K562 (cell line): ENCODE data around the gene ADPRHL1. TPM values are rescaled to one million over a fixed set of nuclear protein-coding genes. Genes with fewer than 3 reads are reported as not detected.

Source experiments
- CAMTA2 ChIP-seq: fragments of 250-450 bp; sonication (Bioruptor Pico); conservative IDR thresholded peaks from 2 replicates; pipeline ENCODE4 v1.5.1; 2022
- HNRNPLL ChIP-seq: fragments of 200-400 bp; formaldehyde crosslinking; IDR thresholded peaks from 2 replicates; pipeline ENCODE4 v1.6.1; 2017; ENCODE audit warnings: low read length, low read depth, mild to moderate bottlenecking; ENCODE audit not compliant: poor library complexity, severe bottlenecking
- HNRNPUL1 ChIP-seq: fragments of 200-400 bp; formaldehyde crosslinking; IDR thresholded peaks from 2 replicates; pipeline ENCODE4 v1.6.1; 2017; ENCODE audit warnings: low read length
- MBD2 ChIP-seq: sonication (generic); IDR thresholded peaks from 2 replicates; pipeline ENCODE4 v1.6.1; 2016; ENCODE audit warnings: low read depth, borderline replicate concordance
- RAD21 ChIP-seq, 2 experiments: fragments of 250-450 bp in 1 of 2; fragments of 450-650 bp in 1 of 2; sonication (Bioruptor Pico) in 1 of 2; formaldehyde crosslinking in 1 of 2; IDR thresholded peaks in 1 of 2; conservative IDR thresholded peaks in 1 of 2; 2 replicates each; pipeline versions ENCODE4 v1.4.0 to v1.8.0; 2020 to 2022; ENCODE audit warnings: mild to moderate bottlenecking in 2 of 2, moderate library complexity in 1 of 2
- RCOR1 ChIP-seq, 2 experiments: IDR thresholded peaks; 2 replicates each; pipeline ENCODE4 v1.6.1; 2012; ENCODE audit warnings: low read depth in 2 of 2, low read length in 2 of 2, borderline replicate concordance in 1 of 2, improper control_type of control experiment in 1 of 2
- RFX7 ChIP-seq: fragments of 250-450 bp; sonication (Bioruptor Pico); IDR thresholded peaks from 2 replicates; pipeline ENCODE4 v1.5.1; 2021; ENCODE audit warnings: mild to moderate bottlenecking
- TEAD2 ChIP-seq: fragments of 450-650 bp; IDR thresholded peaks from 2 replicates; pipeline ENCODE4 v1.6.1; 2016; ENCODE audit warnings: missing genetic modification characterization, control low read depth, missing compliant biosample characterization
- ZBTB1 ChIP-seq: sonication (generic); formaldehyde crosslinking; IDR thresholded peaks from 2 replicates; pipeline ENCODE4 v1.8.1; 2023; ENCODE audit warnings: missing genetic modification reagents, low read depth, mild to moderate bottlenecking, borderline replicate concordance
- ZNF717 ChIP-seq: fragments of 250-450 bp; sonication (Bioruptor Pico); IDR thresholded peaks from 2 replicates; pipeline ENCODE4 v1.5.0; 2021
- polyA plus RNA-seq, 8 experiments: library from polyadenylated mRNA; depleted of rRNA in 4 of 8; stranded (reverse) in 5 of 8; unstranded in 3 of 8; fragments of >200 nt; fragmentation: Nextera tagmentation in 2 of 8; fragmentation: Illumina TruSeq in 1 of 8; extraction: Ambion mirVana in 2 of 8; extraction: Trizol in 1 of 8; gene quantifications; 2 replicates each; pipeline versions ENCODE4 v1.2.1 to v1.2.3, GENCODE V29; 2011 to 2014; ENCODE audit warnings: inconsistent platforms in 1 of 8, missing spikeins in 1 of 8
- total RNA-seq, 7 experiments: library from RNA; depleted of rRNA in 6 of 7; stranded (reverse); fragments of >200 nt in 6 of 7; fragmentation: Illumina TruSeq in 2 of 7; extraction: Trizol in 2 of 7; gene quantifications; 2 replicates each; pipeline versions ENCODE4 v1.2.1 to v1.2.3, GENCODE V29; 2011 to 2021; ENCODE audit warnings: low replicate concordance in 1 of 7
- TF ChIP-seq, protein P1 (sequence below), 2 experiments: fragments of 250-450 bp in 1 of 2; fragments of 450-650 bp in 1 of 2; sonication (Bioruptor Pico) in 1 of 2; IDR thresholded peaks; 2 replicates each; pipeline versions ENCODE4 v1.6.1 to v1.8.0; 2016 to 2021; ENCODE audit warnings: mild to moderate bottlenecking in 2 of 2, moderate library complexity in 2 of 2, missing compliant biosample characterization in 1 of 2, missing genetic modification characterization in 1 of 2
- TF ChIP-seq, protein P2 (sequence below): sonication (generic); formaldehyde crosslinking; IDR thresholded peaks from 2 replicates; pipeline ENCODE4 v1.8.0; 2022; ENCODE audit warnings: missing genetic modification reagents, mild to moderate bottlenecking, borderline replicate concordance
- TF ChIP-seq, protein P3 (sequence below), 2 experiments: fragments of 450-650 bp; formaldehyde crosslinking in 1 of 2; IDR thresholded peaks; 2 replicates each; pipeline versions ENCODE4 v1.4.0 to v1.6.1; 2014 to 2020; ENCODE audit warnings: mild to moderate bottlenecking in 2 of 2, borderline replicate concordance in 1 of 2, low read depth in 1 of 2
- TF ChIP-seq, protein P4 (sequence below): IDR thresholded peaks from 2 replicates; pipeline ENCODE4 v1.6.1; 2016; ENCODE audit warnings: missing genetic modification characterization, missing compliant biosample characterization

The ADPRHL1 gene
- total and polyA plus RNA-seq, 9 of the 15 experiments (the other 6 are each of a cell fraction or from before 2014, with no cell fraction given), result 0.06 to 0.76 (median 0.37) TPM; not detected in 1

DNA sequence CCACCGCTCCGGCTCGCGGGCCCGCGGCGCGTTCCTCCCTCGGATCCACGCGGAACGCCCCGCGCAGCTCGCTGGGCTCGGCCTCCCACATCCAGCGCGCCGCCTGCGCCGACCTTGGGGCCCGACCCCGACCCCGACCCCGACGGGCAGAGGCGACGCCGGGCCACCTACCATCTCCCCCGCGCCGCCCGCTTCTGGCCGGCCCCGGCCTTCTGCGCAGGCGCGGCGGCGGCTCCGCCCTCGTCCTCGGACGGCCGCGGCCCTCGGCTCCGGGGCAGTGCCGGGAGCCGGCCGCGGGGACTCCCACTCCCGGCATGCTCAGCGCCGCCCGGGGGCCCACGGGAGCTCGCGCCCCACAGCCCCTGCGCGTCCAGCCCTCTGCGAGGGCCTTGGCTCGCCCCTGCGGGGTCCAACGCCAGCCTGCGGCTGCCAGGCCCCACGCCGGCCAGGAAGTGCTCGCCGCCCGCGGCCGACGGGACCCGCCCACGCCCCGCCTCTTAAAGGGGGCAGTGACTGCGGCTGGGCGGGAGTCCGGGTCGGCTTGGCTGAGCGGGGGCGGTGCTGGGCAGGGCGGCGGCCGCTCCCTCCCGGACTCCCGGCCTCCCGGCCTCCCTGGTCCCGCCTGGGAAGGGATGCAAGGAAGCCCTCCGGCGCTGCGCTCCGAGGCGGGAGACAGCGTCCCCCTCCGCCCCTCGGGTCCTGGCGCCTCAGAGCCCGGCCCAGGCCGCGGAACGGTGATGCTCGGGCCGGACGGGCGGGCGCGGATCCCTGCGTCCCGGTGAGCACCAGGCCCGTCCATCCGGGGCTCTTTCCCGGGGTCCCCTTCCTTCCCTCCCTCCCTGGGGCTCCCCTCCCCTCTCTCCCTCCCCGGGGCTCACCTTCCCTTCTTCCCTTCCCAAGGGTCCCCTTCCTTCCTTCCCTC is 37.5 kb upstream of the ADPRHL1 start, which contains the start of gene DCUN1D2 (continued):
- TF ChIP-seq RFX7 (CRISPR knock-in tag) (no peak), RAD21 (CRISPR knock-in tag; conservative IDR thresholded peaks at IDR 0.05 in 1 of 2, IDR thresholded peaks at IDR 0.05 in 1 of 2) (no peak), HNRNPUL1 (no peak), TEAD2 (tag) (no peak), HNRNPLL (no peak), ZBTB1 (CRISPR knock-in tag) (peak; percentile 22; the same call in 1 of the 2 replicates), MBD2 (peak; percentile 32; the same call in 1 of the 2 replicates), ZNF717 (no peak), CAMTA2 (CRISPR knock-in tag) (no peak), RCOR1 (IDR thresholded peaks at IDR 0.05; ENCODE audit: borderline replicate concordance in 1 of 2, low read depth in 2 of 2, low read length in 2 of 2) (peak in 1 of 2 experiments; percentile 48; a peak in 2 of 4 replicates)
- TF ChIP-seq, protein P1, sequence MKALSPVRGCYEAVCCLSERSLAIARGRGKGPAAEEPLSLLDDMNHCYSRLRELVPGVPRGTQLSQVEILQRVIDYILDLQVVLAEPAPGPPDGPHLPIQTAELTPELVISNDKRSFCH (CRISPR knock-in tag; IDR thresholded peaks at IDR 0.05), result no peak
- TF ChIP-seq, protein P1 (tag; IDR thresholded peaks at IDR 0.05), result no peak
- TF ChIP-seq, protein P2, sequence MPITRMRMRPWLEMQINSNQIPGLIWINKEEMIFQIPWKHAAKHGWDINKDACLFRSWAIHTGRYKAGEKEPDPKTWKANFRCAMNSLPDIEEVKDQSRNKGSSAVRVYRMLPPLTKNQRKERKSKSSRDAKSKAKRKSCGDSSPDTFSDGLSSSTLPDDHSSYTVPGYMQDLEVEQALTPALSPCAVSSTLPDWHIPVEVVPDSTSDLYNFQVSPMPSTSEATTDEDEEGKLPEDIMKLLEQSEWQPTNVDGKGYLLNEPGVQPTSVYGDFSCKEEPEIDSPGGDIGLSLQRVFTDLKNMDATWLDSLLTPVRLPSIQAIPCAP (CRISPR knock-in tag), result no peak
- TF ChIP-seq, protein P3, sequence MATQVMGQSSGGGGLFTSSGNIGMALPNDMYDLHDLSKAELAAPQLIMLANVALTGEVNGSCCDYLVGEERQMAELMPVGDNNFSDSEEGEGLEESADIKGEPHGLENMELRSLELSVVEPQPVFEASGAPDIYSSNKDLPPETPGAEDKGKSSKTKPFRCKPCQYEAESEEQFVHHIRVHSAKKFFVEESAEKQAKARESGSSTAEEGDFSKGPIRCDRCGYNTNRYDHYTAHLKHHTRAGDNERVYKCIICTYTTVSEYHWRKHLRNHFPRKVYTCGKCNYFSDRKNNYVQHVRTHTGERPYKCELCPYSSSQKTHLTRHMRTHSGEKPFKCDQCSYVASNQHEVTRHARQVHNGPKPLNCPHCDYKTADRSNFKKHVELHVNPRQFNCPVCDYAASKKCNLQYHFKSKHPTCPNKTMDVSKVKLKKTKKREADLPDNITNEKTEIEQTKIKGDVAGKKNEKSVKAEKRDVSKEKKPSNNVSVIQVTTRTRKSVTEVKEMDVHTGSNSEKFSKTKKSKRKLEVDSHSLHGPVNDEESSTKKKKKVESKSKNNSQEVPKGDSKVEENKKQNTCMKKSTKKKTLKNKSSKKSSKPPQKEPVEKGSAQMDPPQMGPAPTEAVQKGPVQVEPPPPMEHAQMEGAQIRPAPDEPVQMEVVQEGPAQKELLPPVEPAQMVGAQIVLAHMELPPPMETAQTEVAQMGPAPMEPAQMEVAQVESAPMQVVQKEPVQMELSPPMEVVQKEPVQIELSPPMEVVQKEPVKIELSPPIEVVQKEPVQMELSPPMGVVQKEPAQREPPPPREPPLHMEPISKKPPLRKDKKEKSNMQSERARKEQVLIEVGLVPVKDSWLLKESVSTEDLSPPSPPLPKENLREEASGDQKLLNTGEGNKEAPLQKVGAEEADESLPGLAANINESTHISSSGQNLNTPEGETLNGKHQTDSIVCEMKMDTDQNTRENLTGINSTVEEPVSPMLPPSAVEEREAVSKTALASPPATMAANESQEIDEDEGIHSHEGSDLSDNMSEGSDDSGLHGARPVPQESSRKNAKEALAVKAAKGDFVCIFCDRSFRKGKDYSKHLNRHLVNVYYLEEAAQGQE (IDR thresholded peaks at IDR 0.05; ENCODE audit: borderline replicate concordance), result no peak
- TF ChIP-seq, protein P3 (CRISPR knock-in tag; IDR thresholded peaks at IDR 0.05; ENCODE audit: low read depth), result no peak
- TF ChIP-seq, protein P4, sequence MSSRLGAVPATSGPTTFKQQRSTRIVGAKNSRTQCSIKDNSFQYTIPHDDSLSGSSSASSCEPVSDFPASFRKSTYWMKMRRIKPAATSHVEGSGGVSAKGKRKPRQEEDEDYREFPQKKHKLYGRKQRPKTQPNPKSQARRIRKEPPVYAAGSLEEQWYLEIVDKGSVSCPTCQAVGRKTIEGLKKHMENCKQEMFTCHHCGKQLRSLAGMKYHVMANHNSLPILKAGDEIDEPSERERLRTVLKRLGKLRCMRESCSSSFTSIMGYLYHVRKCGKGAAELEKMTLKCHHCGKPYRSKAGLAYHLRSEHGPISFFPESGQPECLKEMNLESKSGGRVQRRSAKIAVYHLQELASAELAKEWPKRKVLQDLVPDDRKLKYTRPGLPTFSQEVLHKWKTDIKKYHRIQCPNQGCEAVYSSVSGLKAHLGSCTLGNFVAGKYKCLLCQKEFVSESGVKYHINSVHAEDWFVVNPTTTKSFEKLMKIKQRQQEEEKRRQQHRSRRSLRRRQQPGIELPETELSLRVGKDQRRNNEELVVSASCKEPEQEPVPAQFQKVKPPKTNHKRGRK (tag), result peak; percentile 46; the same call in 1 of the 2 replicates
